Retina (tissue), 1 donor: Measurements from ENCODE around the gene EIF5.
"Not testable (repeated sequence)": the region's sequence is repeated elsewhere in the genome, so short reads cannot be mapped to it uniquely, and the experiment has no call there.

ENCODE experiments used
- DNase-seq: peaks from one replicate; pipeline ENCODE4 v3.0.0-alpha.2; 2016

The EIF5 gene

DNA sequence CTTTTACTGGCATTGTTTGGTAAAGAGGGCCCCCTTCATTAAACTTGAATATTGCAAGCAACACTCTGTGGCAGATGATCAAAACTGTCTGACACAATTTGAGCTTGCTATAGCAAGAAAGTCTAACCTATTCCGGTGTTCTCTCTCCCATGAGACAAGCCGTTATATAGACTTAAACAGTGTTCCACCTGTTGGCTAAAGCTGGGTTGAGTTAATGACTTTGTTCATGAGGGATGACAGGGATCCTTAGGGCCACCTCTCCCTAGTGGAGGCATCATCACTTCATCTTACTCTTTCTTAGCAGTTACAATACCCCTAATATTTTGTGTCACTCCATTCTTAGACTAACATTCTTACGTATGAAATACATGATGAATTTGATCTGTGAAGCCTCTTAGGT lies 3.8 kb downstream of the EIF5 start:
- DNase-seq: no peak

DNA sequence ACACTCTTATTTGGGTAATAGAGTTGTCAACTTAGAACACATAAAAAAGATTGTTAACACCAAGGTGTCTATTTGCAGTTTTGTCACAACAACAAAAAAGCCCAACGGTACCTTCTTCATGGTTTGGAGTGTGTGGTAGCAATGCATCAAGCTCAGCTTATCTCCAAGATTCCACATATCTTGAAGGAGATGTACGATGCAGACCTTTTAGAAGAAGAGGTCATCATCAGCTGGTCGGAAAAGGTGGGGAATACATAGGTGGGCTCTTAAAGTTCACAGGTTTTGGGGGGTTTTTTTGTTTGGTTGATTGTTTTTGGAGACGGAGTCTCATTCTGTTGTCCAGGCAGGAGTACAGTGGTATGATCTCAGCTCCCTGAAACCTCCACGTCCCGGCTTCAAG lies 5.5 kb downstream of the EIF5 start:
- no peak for DNase-seq

DNA sequence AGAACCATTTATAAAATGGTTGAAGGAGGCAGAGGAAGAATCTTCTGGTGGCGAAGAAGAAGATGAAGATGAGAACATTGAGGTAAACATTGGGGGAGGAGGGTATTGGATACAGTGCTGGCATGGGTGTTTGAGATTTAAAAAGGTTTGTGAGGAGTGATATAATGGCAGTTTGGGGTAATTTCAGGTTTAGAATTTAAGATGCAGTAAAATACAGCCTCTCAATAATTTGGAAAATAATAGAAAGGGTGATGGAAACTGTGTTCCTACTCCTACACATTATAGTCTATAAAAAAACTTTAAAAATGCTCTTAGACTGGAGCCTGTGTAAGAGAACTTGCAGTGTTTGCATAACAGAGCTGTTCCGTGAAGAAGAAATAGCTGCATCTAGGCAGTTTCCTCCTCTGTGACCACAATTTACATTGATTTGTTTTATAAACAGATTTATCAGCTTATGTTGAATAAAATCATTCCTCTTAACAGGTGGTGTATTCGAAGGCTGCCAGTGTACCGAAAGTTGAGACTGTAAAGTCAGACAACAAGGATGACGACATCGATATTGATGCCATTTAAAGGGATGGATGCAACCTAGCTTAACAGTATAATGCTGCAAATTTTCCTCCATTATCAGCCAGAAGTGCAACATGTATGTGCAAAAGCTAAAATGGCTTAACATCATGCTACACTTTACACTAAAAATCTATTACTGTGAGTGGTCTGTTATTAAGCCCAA lies 6.6 kb downstream of the EIF5 start:
- DNase-seq: no peak

DNA sequence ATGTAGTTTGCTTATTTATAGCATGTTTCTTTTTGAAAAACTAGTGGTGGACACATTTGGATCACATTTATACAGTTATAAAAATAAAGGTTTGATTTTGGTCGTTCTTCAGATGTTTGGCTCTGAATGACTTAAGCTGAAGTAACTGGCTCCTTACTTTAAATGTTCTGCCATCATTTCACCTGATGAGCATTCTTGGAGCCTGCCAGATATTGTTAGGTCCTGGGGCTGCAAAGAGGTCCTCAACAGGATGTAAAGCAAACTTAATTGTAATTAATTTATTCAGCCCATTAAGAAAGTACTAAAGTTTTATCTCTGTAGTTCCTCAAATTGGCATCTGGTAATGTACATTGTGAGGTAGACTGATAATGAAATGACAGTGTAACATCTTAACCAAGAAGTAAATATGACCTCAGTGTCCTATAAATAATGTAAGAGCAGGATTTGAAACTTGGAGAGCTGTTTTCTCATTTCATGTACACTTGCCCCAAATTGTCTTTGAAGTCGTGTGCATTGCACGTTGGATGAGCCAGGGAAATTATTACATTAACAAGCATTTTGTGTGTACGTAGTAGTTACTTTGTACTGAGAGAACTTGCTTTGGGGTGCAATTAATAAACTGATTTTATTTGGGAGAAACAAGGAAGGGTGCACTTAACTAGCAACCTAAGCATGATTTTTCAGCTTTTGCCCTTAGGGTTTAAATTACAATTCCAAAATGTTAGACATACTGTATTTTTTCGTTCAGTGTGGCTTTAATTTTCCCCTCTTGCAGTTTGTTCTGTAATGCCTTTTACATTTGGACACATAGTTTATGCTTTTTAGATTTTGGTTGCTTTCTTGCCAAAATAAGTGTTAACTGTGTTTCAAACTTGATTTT lies 7.5 kb downstream of the EIF5 start:
- DNase-seq: no peak

DNA sequence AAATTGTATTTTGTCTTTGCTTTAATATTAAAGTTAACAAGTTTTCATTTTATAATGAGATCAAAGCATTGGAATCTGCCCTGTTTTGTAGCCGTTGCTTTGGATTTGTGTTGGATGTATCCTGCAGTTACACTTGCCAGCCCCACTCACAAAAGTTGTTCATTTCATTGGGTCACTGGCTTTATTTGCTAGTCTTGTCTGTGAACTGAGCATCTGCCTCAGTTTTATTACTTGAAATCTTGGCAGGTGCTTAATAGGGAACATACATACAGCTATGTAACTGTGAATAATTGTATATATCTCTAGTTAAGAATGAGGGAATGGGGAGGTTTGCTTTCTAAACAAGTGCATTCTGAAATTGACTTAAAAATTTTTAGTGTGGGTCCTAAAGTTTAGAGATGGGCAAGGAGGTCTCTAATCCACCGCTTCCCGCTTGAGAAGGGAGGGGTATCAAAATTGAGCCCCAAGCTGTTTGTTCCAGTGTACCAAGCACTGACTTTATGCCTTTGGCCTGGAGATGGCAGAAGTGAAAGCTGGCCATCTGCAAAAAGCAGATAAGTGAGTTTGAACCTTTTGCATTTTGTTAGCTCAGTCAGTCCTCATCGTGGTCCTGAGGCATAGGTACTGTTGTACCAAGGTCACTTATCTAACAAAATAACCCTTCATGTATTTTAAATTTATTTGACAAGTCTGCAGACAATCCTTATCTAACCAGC lies 9.3 kb downstream of the EIF5 start:
- no peak for DNase-seq

DNA sequence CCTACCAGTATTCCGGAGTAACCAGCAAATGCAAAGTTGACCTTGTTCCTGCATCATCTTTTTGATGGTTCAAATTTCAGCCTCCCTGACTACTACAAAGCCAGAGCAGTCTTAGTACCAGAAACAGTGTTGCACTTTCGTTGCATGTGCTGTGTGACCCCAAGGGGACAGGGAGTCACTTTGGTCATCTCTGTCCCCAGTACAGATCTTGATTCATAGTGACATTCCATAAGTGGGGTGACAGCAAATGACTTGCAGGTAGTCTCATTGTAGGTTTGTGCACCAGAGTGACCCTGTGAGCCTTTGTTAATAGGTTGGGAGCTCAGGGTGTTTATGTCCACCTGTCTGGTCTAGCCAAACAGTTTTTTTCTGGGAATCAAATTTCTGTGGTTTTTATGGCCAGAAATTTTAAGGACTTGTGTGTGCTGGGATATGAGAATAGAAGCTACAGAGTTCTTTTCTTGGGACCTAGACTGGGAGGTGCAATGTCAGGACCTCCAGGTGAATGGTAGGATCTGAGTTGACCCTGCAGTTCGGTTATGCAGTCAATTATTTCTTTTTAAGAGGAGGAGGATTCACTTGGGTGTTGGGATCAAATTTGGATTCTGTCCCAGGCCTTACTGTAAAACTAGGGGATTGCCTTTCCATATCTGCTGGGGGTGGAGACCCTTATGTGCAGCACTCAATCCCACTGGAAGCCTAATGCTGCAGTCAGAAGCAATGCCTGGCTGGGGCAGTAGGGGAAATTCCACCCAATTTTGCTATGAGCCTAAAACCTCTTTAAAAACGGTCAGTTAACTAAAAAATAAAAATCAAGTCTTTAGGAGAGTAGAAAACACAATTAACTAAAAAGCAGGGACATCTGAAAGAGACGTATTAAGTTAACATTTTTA lies 10.1 kb downstream of the EIF5 start:
- DNase-seq: no peak

DNA sequence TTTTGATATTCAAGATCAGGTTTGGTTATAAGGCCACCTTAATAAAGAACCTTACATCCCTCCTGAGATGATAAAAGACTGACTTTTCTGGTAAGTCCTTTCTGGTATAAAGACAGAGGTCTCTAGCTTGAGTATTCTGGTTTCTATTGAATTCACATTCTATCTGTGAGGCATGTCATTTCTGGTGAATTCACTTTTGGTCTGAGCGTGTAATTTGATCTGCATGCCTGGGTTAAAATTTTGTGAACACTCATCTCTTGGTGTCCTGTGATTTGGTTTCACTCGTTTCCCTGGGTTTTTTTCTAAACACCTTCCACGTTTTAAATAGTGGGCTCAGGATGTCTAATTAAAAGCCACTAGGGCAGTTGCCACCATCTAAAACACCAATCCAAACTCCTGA lies 12.2 kb downstream of the EIF5 start:
- DNase-seq: no peak

DNA sequence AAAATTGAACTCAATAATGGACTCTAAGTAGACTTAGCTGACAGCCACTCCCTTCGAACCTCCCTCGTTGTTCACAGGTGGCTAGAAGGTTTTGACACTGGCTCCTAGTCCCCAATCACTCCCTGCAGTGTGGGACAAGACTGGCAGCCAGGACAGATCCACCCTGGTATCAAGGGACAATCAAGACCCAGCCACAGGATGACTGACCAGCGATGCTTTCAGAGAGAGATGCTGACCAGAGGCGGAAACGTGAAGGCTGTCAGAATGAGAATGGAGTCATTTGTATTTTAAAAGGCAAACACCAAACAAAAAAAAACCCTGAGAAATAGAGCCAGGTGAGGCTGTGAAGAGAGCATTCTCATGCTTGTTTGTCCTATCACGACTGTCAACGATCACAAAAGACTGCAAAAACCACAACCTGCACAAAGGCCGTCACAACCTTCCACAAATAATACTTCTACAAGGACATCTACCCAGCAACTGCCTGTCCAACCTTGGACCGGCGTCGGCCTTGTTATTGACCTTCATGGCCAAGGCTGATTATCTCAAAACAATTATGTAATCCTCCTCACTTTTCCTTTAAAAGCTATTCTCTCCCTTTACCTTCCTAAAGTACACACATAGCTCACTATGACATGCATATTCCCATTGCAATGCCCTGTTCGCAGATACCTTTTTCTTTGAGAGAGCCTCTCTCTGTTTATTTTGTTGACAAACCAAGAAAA lies 13.2 kb downstream of the EIF5 start:
- DNase-seq: no peak

DNA sequence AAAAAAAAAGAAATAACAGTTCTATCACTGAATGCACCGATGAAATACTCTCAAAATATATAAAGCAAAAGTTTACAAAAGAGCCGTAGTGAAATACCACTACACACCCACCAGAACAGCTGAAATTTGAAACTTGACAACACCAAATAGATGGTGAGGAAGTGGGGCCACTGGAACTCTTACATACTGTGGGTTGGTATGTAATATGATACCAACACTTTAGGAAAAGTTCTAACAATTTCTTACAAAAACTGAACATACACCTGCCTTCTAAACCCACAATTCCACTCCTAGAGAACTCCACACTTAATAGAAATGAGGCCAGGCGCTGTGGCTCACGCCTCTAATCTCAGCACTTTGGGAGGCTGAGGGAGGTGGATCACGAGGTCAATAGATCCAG lies 14.1 kb downstream of the EIF5 start:
- DNase-seq: no peak

DNA sequence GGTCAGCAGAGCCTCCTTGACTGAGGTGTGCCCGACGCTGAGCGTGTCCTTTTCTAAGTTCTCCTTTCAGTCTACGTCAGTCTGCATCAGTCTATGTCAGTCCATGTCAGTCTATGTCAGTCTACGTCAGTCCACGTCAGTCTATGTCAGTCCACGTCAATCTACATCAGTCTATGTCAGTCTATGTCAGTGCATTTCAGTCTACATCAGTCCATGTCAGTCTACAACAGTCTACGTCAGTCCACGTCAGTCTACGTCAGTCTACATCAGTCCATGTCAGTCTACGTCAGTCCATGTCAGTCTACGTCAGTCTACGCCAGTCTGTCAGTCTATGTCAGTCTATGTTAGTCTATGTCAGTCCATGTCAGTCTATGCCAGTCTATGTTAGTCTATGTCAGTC lies 15.9 kb downstream of the EIF5 start:
- no peak for DNase-seq

DNA sequence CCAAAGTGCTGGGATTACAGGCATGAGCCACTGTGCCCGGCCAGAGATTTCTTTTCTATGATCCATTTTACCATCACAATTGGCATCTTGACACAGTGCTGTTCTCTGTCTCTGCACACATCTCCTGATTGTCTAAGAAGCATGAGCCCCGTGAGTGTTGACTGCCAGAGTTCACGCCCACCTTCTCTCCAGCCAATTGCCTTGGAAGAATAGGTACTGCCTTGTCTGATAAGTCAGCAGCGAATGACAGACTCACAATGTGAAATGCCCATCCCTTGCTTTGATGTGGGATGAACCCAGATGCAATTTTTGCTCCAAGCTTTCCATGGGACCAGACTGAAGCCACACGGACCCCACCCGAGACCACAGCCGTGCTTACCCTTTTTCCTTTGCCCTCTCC lies 19.3 kb downstream of the EIF5 start:
- DNase-seq: no peak

DNA sequence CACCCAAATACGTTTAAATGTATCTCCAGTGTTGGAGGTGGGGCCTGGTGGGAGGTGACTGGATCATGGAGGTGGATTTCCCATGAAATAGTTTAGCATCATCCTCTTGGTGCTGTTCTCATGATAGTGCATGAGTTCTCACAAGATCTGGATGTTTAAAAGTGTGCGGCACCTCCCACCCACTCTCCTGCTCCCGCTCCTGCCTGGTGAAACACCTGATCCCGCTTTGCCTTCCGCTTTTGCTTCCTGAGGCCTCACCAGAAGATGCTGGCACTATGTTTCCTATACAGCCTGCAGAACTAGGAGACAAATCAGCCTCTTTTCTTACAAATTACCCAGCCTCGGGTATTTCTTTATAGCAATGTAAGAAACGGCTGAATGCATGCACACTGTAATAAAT lies 20.1 kb downstream of the EIF5 start:
- no peak for DNase-seq

DNA sequence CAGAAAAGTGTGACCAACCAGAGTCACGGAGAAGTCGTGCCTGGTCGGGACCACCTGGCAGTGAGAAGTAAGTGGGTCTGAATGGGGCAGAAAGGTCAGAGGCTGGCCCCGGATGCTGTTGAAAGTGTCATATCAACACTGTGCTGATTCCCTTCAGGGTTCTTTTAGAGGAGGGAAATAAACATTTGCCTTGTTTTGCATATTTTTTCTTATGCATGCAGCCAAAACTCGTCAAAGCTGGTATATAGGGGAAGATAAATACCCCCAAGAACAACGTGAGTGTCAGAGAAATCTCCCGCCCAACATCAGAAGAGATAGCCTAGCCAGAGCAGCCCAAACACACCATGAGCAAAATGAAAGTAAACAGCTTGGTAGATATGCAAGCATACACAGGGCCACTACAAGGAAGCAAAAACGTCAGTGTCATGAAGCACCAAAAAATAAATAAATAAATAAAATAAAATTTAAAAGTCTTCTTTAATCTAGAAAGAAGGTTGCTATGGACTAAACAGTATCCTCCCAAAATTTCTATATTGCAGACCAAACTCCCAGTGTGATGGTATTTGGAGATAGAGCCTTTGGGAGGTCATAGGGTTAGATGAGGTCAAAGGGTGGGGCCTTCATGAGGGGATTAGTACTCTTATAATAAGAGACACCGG lies 22.1 kb downstream of the EIF5 start:
- no peak for DNase-seq

DNA sequence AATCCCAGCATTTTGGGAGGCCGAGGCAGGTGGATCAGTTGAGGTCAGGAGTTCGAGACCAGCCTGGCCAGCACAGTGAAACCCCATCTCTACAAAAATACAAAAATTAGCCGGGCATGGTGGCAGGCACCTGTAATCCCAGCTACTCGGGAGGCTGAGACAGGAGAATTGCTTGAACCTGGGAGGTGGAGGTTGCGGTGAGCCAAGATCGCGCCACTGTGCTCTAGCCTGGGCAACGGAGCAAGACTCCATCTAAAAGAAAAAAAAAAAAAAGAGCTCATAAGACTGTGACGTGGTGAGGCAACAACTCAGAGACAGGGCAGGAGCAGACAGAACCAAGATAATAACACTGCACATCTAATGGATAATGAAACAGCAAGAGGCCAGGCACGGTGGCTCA lies 23.5 kb downstream of the EIF5 start:
- DNase-seq: not testable (repeated sequence)

DNA sequence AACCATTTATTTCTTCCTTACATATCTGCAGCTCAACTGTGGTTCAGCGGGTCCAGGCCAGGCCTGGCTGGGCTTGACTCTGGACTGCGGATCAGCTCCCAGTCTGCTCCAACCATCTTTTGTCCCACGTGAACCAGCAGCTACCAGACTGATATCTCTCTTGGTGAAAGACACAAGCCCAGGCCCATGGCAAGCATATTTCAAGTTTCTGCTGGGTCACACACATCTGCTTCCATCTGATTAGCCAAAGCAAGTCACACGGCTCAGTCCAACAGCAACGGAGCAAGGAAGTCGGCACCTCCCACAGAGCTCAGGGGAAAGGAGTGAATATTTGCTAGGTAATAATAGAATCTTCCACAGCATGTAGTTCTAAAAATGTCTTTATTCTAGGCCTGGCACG lies 26.5 kb downstream of the EIF5 start:
- DNase-seq: no peak

DNA sequence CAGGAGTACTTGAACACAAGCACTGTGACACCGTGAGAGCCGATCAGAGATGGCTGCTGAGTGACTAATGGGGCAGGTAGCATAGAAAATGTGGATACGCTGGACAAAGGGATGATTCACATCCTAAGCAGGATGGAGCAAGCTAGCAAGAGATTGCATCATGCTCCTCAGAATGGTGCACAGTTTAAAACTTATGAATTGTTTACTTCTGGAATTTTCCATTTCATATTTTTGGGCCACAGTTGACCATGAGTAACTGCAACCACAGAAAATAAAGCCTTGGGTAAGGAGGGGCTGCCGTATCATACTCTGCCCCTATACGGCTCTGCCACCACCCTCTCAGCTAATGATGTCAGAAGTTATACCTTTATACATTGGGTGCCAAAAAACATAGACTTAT lies 27.8 kb downstream of the EIF5 start:
- no peak for DNase-seq

DNA sequence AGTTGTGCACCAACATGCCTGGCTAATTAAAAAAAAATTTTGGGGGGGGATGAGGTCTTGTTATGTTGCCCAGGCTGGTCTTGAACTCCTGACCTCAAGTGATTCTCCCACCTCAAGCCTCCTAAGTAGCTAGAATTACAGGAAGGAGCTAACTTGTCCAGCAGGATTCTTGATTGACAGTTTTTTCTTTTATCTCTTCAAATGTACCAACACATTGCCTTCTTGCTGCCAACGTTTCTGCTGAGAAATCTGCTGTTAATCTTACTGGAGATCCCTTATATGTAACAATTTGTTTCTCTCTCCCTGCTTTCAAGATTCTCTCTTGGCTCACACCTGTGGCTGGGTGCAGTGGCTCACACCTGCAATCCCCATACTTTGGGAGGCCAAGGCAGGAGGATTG lies 28.7 kb downstream of the EIF5 start:
- no peak for DNase-seq

DNA sequence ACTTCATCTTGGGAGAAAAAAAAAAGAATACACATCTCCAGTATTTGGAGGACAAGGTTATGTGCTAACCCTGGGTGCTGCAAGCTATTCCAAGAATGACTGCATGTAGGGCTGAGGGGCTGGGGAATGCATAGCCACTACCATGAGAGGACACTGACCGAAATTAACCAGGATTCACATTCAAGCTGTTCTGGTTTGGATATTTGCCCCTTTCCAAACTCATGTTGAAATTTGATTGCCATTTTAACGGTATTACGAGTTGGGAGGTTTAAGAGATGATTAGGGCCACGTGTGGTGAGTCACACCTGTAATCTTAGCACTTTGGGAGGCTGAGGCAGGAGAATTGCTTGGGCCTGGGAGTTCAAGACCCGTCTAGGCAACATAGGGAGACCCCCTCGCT lies 32.7 kb downstream of the EIF5 start:
- no peak for DNase-seq

DNA sequence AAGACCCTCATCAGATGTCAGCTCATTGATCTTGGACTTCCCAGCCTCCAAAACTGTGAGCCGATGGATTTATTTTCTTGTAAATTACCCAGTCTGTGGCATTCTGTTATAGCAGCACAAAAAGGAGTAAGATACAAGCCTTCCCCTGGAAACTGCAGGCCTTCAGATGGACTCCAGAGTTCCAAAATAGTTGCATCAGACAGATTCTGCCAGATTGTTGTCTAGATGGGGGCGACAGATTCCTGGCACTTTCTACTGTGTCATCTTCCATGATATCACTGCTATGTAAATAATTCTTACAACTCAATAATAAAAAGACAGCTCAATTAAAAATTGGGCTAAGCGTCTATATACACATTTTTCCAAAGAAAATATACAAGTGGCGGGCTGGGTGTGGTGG lies 34.0 kb downstream of the EIF5 start:
- DNase-seq: no peak

DNA sequence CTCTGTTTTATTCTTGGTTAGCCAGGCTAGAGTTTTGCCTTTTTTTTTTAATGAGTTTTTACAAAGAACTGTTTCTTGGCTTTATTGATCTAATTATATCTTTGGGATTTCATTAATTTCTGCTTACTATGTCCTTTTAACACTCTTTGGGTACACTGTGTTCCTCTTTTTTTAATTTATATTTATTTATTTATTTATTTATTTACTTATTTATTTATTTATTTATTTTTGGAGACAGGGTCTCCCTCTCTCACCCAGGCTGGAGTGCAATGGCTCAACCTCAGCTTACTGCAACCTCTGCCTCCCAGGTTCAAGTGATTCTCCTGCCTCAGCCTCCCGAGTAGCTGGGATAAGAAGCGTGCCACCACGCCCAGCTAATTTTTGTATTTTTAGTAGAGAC lies 36.0 kb downstream of the EIF5 start:
- DNase-seq: no peak

DNA sequence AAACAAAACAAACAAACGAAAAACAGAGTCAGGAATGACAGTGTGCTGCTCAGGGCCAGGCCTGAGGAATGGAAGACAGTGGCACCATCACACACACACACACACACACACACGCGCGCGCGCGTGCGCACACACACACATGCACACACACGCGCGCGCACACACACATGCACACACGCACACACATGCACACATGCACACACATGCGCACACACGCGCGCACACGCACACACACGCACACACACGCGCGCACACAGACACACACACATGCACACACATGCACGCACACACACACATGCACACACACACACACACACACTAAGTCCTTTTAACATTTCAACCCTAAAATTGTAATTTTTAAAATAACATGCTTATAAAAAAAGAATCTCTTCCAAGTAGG lies 38.0 kb downstream of the EIF5 start:
- DNase-seq: no peak
